Tibial nerve (tissue), 4 donors: ENCODE data around the gene NT5C2.
"Not testable (repeated sequence)": the region's sequence is repeated elsewhere in the genome, so short reads cannot be mapped to it uniquely, and the experiment has no call there.

Source experiments
- CTCF ChIP-seq, 5 experiments: fragments of 200-600 bp in 3 of 5; fragments of 450-650 bp in 2 of 5; sonication (generic) in 3 of 5; IDR thresholded peaks; one replicate each; pipeline ENCODE4 v1.5.1; 2016 to 2019; ENCODE audit warnings: antibody characterized with exemption in 5 of 5, mild to moderate bottlenecking in 3 of 5, moderate library complexity in 2 of 5
- EP300 ChIP-seq, 2 donors: sonication (generic); formaldehyde crosslinking; IDR thresholded peaks; one replicate each; pipeline ENCODE4 v1.6.1; 2017; ENCODE audit warnings: antibody characterized with exemption in 2 of 2, mild to moderate bottlenecking in 1 of 2

- TF ChIP-seq CTCF, EP300 (IDR thresholded peaks at IDR 0.05): not testable (repeated sequence)
Measured at GRCh38 chr10:103206715-103207114, 13.6 kb upstream of the NT5C2 start.
